ENCODE measurements around the gene STK24.
"Not testable (repeated sequence)": the region's sequence is repeated elsewhere in the genome, so short reads cannot be mapped to it uniquely, and the experiment has no call there.

STK24 gene

DNA sequence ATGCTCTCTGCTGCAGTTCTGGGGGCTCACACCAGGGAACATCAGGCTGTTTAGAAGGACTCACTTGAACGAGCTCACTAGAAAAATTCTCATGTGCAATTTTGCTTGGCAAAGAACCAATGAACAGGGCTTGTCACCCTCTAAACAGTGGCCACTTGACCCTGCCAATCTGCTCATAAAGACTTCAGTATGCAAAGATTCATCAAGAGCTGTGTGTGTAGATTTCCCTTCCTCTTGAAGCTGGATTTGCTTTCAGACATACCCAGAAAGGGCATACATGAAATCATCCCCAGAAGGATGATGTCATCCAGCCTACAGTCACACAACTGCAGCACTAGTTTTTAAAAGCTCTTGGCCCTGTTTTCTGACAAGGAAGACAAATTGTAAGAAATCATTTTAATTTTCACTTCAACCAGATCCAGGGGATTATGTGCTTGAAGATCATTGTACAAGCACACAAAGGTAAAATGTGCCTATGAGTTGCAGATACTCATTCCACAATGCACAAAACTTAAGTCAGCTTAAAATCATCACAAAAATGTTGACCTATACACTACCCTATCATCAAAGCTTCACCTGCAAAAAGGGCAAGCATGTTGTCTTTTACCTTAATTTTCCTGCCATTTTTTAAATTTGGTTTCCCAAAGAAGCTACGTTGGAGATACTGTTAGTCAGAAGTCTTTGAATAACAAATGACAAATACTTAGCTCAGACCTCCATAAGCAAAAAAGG, 5.2 kb upstream of the STK24 start:
- DNase-seq, result no peak

DNA sequence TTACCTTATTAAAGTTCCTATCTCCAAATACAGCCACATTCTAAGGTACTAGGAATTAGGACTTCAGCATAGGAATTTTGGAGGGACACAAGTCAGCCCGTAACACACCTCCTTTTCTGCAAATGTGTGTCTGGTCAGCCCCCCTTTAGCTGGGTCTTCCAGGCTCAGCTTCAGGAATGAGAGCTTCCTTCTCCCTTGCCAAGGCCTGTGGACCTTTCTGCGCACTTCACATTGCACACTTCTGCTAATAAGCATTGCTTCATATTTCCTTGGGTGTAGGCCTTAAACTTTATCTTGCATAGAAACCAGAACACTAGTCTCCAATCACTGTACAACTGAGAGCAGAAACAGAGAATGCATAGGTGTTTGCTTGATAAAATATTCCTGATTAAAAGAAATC, 4.5 kb upstream of the STK24 start:
- no peak for DNase-seq

DNA sequence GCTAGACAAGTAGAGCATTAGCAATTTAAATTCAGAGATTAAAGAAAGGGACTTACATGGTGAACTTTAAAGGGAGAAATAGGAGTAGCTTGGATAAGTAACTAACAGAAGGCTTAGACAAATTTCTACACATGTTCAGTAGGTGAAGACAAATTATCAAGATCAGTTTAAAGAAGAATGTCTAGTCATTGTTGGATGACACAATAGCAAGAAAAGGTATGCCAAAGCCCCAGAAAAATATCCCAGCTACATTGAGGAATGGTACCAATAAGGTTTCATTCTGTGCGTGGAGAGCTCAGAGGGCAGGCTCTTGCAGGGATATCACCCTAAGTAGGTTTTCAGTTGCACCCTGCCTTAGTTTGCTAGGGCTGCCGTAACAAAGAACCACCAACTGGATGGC, 3.5 kb upstream of the STK24 start:
- DNase-seq, result no peak

DNA sequence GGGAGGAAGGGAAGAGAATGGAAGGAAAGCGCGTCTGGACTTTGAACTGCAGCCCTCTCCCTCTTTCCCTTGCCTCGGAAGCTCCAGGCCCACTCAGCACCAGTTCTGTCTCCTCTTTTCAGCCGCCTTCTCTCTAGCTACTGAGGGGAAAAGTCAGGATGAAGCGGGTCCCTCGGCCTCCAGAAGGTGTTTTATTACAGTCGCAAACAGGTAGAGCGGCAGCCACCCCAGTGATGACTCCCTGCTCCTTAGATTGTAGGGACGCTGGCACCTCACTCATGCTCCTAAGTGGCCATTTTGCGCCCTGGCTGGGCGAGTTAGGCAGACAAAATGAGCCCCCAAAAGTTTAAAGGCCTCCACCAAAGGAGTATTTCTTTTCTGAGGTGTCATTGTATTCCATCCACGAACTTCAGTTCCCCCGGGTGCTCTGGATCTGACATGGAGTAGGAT, 954 bp upstream of the STK24 start:
- DNase-seq, result no peak

DNA sequence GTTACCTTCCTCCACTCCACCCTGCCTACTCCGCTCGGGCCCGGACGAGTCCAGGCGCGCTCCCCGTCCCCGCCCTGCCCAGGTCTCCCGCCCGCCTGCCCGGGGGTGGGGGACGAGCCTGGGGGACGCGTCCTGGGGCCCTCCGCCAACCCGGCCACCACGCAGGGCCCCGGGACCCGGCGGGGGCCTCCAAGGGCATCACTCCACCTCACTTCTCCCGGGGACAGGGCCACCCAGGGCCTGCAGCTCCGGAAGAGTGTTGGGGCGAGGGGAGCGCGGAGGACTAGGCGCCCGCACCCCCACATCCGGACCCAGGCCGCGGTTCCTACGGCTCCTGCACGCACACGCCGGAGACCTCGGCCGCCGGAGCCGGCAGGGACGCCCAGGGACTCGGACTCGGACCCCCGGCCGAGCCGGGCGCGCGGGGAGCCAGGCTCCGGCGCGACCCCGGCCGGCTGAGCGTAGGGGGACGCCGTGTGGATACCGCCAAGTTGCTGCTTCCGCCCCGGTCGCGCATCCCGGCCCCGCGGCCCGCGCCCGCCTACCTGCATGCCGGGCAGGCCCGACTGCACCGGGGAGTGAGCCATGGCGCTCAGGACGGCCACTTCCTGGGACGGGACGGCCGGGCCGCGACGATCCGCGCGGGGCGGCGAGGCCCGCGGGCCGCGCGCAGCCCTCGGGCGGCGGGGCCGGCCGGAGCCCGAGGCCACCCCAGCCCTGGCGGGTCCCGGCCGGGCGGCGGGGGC, 534 bp downstream of the STK24 start:
- DNase-seq, result peak; percentile 50

DNA sequence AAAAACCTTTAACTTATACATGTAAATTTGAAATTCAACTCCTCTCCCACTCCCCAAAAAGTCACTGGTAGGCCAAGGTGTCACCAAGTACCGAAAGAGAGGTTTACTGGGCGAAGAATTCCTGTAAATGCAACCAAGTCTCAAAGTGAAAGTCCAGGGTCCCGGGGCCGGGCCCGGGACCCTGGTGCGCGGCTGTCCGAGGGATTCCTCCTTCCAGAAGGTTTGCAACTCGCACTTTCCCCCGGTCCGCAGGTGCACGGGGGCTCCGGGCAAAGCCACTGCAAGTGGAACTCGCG, 1.1 kb downstream of the STK24 start:
- no peak for DNase-seq

DNA sequence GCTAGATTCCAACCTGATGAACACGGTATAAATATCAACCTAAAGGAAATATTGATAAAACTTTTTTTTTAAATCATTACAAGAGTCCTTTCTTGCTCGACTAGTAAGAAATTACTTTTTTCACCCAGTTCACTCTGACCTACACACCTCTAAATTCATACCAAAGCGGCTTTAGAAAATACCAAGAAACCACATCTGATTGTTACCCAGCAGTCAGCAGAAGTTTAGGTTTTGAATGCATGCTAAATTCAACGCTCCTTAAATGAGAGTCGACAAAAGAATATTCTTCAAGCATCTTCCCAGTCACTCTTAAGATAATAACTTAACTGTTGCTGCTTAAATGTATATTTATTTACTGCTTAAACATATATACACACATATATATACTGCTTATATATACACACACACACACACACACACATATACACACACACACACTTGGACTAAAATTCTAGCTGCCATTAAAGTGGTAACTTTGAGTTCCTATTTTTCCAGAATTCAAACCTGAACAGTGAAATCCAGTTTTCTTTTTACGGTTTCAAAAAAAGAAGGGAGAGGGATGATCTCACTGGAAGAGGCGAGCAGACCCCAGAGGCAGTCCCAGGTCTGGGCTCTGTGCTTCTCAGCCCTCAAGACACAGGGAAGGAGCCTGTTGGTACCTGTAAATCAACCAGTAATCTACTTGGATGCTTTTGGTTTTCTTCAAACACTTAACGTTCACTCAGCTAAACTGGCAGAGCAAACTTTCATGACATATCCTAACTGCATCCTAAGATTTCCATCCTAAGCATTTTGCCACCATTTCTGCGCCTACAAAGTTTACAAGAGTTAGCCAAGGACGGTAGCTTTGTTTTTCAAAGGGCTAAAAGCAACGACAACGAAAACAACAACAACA, 1.7 kb downstream of the STK24 start:
- DNase-seq, result no peak

DNA sequence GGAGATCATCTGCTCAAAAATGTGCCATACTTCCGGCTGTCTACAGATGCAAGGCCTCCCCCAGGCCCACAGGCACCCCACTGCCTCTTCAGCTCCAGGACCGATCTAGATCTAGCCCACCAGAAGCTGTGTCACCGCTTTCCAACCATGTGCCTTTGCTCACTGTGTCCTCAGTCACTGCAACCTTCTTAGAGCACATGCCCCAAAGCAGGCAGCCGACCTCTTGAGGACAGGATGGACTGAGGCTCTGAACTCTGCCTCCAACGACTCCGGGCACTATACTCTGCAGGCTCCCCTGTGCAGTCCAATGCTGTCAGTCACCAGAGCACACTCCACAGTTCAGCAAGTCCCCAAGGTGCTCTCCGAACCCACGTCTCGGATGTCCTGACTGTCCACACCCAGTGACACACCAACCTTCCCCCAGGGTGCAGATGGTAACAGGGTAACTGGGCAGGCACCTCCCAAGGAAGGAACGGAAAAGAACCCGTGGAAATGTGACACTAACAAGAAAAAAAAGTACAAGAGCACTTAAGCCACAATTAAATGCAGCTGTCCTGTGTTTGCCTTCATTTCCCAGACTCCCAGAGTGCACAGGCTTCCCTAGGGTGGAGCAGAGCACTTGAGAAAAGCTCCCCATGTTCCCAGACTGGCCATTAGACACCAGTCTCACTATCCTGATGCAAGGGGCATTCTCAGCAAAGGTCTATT, 4.8 kb downstream of the STK24 start:
- DNase-seq, result peak; percentile 16

DNA sequence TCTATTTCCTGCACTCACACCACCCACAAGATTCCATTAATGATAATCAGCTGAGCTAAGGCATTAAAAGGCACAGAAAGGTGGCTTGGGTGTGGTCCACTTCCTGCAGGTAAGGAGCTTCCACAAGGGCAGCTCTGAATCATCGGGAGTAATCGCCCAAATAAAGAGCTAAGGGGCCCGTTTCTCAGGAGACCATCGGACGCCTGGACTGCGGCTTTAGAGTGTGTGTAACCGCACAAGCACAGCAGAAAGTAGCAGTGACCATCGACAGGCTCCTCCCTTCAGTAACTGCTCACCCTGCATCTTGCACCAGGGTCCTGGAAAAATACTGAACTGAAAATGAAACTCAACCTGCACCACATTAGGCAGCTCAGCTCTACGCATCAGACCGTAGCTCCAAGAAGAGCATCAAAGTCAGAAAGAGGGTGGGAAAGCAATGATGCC, 6.0 kb downstream of the STK24 start:
- peak; percentile 24 for DNase-seq

DNA sequence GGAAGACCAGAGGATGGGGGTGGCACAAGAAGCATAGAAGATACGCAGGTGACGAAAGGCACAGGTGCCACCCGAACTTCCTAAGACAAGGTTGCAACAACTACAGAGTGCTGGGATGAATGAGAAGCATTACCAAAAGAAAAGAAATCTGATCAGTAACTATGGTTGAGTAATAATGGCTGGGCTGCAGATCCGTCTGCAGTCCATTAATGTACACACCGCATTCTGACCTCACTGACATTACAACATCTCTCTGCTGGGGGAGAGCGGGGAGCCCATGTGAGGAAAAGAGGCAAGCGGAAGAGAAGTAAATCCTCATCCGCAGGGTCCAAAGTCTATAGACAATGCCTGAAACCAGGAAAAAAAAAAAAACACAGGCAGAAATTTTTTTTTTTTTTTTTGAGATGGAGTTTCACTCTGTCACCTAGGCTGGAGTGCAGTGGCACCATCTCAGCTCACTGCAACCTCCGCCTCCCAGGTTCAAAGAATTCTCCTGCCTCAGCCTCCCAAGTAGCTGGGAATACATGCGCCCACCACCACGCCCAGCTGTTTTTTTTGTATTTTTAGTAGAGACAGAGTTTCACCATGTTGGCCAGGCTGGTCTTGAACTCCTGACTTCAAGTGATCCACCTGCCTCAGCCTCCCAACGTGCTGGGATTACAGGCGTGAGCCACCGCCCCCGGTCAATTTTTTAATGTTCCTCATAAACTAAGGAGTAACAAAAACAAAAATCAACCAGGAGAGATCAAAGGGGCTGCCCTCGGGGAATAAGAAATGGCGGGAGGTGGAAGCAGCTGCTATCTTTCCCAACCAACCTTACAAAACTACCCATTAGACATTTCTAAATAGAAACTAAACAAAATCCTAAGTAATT, 7.2 kb downstream of the STK24 start:
- not testable (repeated sequence) for DNase-seq

DNA sequence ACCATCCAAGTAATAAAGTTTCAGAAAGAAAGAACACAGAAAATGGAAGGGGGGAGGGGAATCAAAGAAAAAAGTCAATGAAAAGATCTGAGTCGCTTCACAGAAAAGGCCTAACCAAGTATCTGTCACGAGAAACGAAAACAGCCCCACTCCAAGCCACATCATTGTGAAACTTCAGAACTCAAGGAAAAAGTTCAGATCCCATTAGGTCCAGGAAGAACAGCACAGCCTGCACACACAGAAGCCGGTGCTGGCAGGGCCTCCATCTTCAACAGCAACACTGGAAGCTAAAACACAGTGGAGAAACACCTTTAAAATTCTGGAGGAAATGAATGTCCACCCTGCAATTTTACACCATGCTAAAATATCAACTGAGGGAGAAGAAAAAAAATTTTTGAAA, 8.0 kb downstream of the STK24 start:
- no peak for DNase-seq

DNA sequence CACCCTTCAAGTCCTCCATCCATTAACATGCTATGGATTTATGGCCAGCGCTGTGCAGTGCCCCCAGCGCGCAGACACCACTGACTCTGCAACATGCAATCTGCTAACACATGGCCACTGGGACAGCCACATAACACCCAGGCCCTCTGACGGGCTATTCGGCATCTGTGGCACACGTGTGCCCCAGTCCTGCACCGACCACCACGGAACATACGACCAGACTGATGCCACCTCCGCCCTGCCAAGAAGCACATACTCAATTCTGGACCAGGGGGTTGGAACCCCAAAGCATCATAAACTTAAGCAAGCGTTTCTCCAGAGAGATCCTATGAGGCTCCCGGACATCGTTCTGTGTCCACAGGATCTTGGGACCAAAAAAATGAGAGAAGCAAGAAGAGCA, 9.8 kb downstream of the STK24 start:
- no peak for DNase-seq

DNA sequence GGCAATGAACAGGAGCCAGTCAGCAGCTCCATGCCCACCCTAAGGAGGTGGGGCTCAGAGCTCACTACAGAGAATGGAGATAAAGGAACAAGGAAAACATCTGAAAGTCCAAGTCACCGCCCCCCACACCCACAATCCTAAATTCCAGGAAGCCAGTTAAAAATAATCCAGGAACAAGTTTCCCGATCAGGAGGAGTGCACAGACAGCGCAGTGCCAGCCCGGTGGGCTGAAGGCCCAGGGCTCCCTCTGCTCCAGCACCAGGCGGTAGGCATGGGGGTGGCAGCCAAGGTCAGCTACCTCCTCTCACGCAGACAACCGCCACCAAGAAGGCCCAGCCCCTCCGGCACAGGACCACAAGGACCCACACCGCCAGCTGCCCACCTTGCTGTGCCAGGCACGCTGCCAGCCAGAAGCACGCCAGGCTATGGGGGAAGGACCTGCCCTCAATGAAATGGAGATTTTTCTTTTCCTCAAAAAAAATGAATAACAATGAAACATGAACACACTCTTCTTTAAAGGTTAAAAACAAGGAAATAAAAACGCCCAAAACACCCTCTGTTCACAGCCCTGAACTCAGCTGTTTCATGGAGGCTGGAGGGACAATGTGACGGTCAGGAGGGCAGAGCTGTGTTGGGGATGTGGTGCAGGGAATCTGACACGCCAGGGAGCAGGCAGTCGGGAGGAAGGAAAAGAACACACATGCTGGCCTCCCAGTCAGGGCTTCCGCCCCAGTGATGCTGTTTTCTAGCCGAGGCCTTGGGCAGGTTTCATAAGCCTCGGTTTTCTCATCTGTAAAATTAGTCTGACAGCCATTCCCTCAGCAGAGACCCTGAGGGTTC, 11.0 kb downstream of the STK24 start:
- no peak for DNase-seq

DNA sequence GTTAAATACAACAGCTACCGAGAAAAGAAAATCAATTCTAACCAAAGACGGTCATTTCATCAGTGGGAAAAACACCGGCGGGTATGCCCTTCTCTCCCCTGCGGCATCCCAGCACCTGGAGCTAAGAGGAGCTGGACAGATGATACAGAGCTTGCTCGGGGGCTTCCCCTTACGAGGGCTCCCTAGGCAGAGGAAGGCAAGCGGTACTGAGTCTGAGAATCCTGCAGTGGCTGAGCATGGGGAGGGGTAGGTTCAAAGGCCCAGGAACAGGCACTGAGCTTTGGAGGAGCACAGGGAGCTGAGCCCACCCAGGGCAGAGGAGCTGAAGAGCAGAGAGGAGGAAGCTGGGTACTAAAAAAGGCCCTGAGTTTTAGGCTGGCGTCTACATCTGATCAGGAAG, 12.7 kb downstream of the STK24 start:
- DNase-seq, result no peak

DNA sequence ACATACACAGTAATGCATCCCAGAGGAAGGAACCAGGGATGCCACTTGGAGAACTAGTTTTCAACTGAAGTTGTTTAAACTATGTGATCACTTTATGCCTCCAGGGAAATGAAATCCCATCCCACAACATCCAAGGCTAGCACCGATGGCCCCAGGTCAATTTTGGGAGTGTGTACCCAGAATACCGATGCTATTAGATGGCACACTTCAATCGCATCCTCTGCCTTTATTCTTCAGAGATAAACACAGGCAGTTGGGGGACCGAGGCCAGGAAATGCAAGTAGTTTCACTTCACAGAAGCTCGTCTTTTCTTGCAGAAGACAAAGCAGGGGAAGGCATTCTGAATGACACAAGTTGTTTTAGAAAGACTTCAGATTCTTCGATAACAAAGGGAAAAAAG, 13.8 kb downstream of the STK24 start:
- no peak for DNase-seq

DNA sequence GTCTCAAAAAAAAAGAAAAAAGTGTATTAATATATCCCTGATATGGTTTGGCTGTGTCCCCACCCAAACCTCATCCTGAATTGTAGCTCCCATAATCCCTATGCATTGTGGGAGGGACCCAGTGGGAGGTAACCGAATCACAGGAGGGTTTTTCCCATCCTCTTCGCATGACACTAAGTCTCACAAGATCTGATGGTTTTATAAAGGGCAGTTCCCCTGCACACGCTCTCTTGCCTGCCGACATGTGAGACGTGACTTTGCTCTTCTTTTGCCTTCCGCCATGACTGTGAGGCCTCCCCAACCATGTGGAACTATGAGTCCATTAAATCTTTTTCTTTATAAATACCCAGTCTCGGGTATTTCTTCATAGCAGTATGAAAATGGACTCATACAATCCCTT, 17.7 kb downstream of the STK24 start:
- no peak for DNase-seq

DNA sequence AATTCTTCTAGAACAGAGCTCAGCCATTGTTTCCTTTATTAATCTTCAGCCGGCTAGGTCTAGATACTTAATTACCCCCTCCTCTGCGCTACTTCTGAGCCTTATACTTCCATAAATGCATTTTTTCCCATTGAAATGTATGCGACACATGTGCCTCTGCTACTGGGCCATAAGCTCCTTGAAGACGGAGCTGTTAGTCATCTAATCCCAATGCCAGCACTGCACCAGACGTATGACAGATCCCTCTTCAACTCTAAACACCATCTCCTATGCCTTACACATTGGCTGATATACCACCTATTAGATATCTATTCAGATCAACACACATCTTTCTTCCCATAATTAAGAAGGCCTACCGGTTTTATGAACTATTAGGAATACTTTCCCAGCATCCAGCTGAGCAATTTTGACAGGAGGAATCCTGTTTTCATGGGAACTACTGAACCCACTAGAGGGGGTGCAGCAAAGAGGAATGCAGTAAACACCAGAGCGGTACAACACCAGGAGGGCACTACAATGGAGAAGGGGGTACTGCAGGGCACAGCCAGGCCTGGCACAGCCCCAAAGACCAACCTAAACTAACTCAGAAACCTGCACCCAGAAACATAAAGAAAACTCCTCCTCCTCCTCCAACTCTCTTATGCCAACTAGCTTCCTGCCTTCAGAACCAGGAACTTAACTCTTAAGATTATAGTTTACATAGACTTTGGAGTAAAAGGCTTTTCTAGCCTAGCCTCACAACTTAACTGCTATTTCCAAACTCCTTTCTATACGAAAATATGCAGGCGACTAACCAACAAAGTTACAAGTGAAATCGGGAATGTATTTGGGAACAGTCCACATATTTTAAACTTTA, 18.7 kb downstream of the STK24 start:
- no peak for DNase-seq

DNA sequence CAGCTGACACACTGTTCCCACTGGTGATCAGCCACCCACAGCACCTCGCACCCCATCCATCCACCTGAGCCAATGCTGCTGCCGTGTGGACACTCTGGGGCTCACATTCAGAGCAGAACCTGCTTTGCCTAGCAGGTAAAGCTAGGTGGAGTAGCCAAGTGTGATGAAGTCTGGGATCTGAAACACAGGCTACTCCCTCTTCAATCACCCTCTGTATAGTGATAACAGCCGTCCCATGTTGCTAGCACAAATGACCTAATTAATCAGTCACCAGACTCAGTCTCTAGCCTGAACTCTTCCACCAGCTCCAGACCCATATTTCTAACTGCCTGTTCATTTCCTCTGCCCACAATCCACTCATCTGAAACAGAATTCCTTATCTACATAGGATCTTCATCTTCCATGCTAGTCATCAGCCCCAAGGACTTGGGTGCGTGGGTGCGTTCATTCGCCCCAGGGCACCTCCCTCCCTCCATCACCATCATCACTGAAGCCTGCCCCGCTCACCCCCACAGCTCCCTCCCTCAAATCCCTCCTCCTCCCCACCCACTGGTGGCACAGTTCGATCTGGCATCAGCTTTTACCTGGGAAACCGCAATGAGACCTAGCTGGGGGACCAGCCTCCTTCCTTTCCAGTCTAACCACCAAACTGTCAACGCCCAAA, 19.8 kb downstream of the STK24 start:
- no peak for DNase-seq

DNA sequence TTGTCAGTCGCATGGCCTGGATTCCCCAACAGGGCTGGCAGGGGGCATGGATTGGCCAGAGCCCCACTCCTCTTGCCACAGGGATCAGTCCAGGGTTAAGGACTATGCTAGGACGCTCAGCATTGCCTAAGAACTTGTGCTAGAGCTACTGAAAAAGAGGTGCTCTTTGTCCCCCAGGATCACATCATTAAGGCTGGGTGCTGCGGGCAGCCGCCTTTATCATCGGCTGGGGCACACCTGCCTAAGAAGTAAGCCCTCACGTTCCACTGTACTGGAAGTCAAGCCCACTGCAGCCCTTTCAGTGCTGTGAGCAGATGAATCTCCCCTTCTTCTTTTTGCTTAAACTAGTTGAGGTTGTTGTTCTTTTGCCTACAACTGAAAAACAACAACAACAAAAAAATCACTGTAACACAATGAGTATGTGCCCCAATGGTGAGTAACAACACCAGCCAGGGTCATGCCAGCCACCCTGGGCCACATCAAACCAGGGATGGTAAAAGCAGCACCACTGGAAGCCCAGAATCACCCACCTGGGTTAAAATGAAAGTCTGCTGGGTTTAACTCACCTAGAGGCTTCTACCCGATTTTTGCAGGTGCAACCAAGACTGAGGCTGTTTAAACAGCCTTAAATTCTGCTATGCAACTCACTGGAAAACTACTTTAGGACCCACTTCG, 20.6 kb downstream of the STK24 start:
- no peak for DNase-seq

All from activated effector memory CD4-positive, alpha-beta T cell treated with Interleukin-2 at 50 U/mL for 16 hours (primary cell).